GM12892 (cell line): ENCODE data around the gene ANKRD35.

Experiments
- POLR2A ChIP-seq: IDR thresholded peaks from 2 replicates; pipeline ENCODE4 v1.6.1; 2011; ENCODE audit warnings: low read depth, low read length, control low read depth
- POLR2AphosphoS5 ChIP-seq: IDR thresholded peaks from 2 replicates; pipeline ENCODE4 v1.6.1; 2011; ENCODE audit warnings: low read depth, low read length, control low read depth
- TAF1 ChIP-seq: IDR thresholded peaks from 2 replicates; pipeline ENCODE4 v1.6.1; 2011; ENCODE audit warnings: low read depth, mild to moderate bottlenecking, control low read depth, low read length, borderline replicate concordance

GRCh38 chr1:145884675-145885074 is 991 bp downstream of the ANKRD35 start:
- TF ChIP-seq POLR2A (no peak), POLR2AphosphoS5 (no peak), TAF1 (no peak)
